Neural cell (in vitro differentiated cells): ENCODE results near the gene DSG3. TPM values are rescaled to one million over a fixed set of nuclear protein-coding genes. Genes with fewer than 3 reads are reported as not detected.

Experiments used
- H2AFZ ChIP-seq: fragments of 200-600, 300-800 bp; sonication (generic), shearing (Covaris generic); 2 replicates; pipeline ENCODE4 v1.6.0; 2014; ENCODE audit warnings: low read depth, mild to moderate bottlenecking, antibody characterized with exemption, low read length, moderate library complexity
- H3F3A ChIP-seq: fragments of 200-600 bp; shearing (Covaris generic); 2 replicates; pipeline ENCODE4 v1.6.1; 2016; ENCODE audit warnings: mild to moderate bottlenecking, moderate library complexity, mixed read lengths, antibody characterized with exemption, low read length; ENCODE audit not compliant: insufficient read depth, poor library complexity, severe bottlenecking
- H3K27ac ChIP-seq: fragments of 200-600, 300-800 bp; sonication (generic), shearing (Covaris generic); 2 replicates; pipeline ENCODE4 v1.5.1; 2014; ENCODE audit warnings: mild to moderate bottlenecking, low read length, moderate library complexity
- H3K27me3 ChIP-seq: fragments of 300-800, 200-600 bp; sonication (generic), shearing (Covaris generic); 2 replicates; pipeline ENCODE4 v1.6.0; 2014; ENCODE audit warnings: mild to moderate bottlenecking, low read depth, low read length, moderate library complexity; ENCODE audit not compliant: insufficient read depth
- H3K36me3 ChIP-seq: fragments of 300-800, 200-600 bp; sonication (generic), shearing (Covaris generic); 2 replicates; pipeline ENCODE4 v1.5.1; 2014; ENCODE audit warnings: mild to moderate bottlenecking, antibody characterized with exemption, low read length, moderate library complexity; ENCODE audit not compliant: insufficient read depth
- H3K4me2 ChIP-seq: fragments of 300-800, 200-600 bp; sonication (generic), shearing (Covaris generic); 2 replicates; pipeline ENCODE4 v1.6.0; 2014; ENCODE audit warnings: mild to moderate bottlenecking, low read length
- H3K4me3 ChIP-seq: fragments of 300-800, 200-600 bp; sonication (generic), shearing (Covaris generic); 2 replicates; pipeline ENCODE4 v1.5.1; 2014; ENCODE audit warnings: mild to moderate bottlenecking, low read length, moderate library complexity
- H3K79me2 ChIP-seq: fragments of 200-600 bp; shearing (Covaris generic); replicated peaks from 2 replicates; pipeline ENCODE4 v1.6.0; 2014; ENCODE audit warnings: mild to moderate bottlenecking, low read length, moderate library complexity; ENCODE audit not compliant: insufficient read depth
- H3K9ac ChIP-seq: fragments of 300-800, 200-600 bp; sonication (generic), shearing (Covaris generic); 2 replicates; pipeline ENCODE4 v1.6.1; 2016; ENCODE audit warnings: mild to moderate bottlenecking, low read length, mixed read lengths
- H3K9me2 ChIP-seq: fragments of 200-600 bp; shearing (Covaris generic); 2 replicates; pipeline ENCODE4 v1.6.1; 2016; ENCODE audit warnings: mild to moderate bottlenecking, low read length, mixed read lengths; ENCODE audit not compliant: insufficient read depth
- H3K9me3 ChIP-seq: fragments of 200-600, 300-800 bp; sonication (generic), shearing (Covaris generic); 2 replicates; pipeline ENCODE4 v1.6.1; 2016; ENCODE audit warnings: mild to moderate bottlenecking, mixed run types, low read length, moderate library complexity, mixed read lengths
- H4K20me1 ChIP-seq: fragments of 200-600 bp; shearing (Covaris generic); 2 replicates; pipeline ENCODE4 v1.6.1; 2016; ENCODE audit warnings: mild to moderate bottlenecking, mixed run types; ENCODE audit not compliant: insufficient read depth
- EP300 ChIP-seq: fragments of 450-650 bp; conservative IDR thresholded peaks from 2 replicates; pipeline ENCODE4 v1.6.1; 2014; ENCODE audit warnings: antibody characterized with exemption, mild to moderate bottlenecking, moderate library complexity; ENCODE audit not compliant: poor library complexity, severe bottlenecking
- EZH2 ChIP-seq: fragments of 200-600, 300-800 bp; shearing (Covaris generic), sonication (generic); IDR thresholded peaks from 2 replicates; pipeline ENCODE4 v1.6.1; 2014; ENCODE audit warnings: antibody characterized with exemption, low read length, borderline replicate concordance, mild to moderate bottlenecking; ENCODE audit not compliant: insufficient read depth, poor library complexity, severe bottlenecking
- POLR2AphosphoS5 ChIP-seq: IDR thresholded peaks from 2 replicates; pipeline ENCODE4 v1.6.1; 2012
- RAD21 ChIP-seq: fragments of 450-650 bp; conservative IDR thresholded peaks from 2 replicates; pipeline ENCODE4 v1.6.1; 2014; ENCODE audit warnings: antibody characterized with exemption, mild to moderate bottlenecking, moderate library complexity
- TAF1 ChIP-seq: IDR thresholded peaks from 2 replicates; pipeline ENCODE4 v1.6.1; 2012; ENCODE audit warnings: low read depth
- polyA plus RNA-seq: library from polyadenylated mRNA; depleted of rRNA; stranded (reverse); fragments of >200 nt; gene quantifications from 2 replicates; pipeline ENCODE4 v1.2.3, GENCODE V29; 2014
- TF ChIP-seq, protein P1 (sequence below): fragments of 450-650 bp; IDR thresholded peaks from 2 replicates; pipeline ENCODE4 v1.5.1; 2014; ENCODE audit warnings: antibody characterized with exemption, mild to moderate bottlenecking, moderate library complexity; ENCODE audit not compliant: poor library complexity, severe bottlenecking
- TF ChIP-seq, protein P2 (sequence below): IDR thresholded peaks from 2 replicates; pipeline ENCODE4 v1.6.1; 2012; ENCODE audit warnings: borderline replicate concordance

Gene DSG3
- polyA plus RNA-seq, 1 donor from 2014 or later, result not detected

GRCh38 chr18:31420524-31420923, 27.0 kb upstream of the DSG3 start:
- H3F3A ChIP-seq, result no peaks in the 10 kb centered on the region
- no peaks in the 10 kb centered on the region for H3K9me2 ChIP-seq
- H3K4me2 ChIP-seq, result no peak overlapping the region
- TF ChIP-seq POLR2AphosphoS5 (no peak), EZH2 (no peak), TAF1 (no peak)
- TF ChIP-seq, protein P1, sequence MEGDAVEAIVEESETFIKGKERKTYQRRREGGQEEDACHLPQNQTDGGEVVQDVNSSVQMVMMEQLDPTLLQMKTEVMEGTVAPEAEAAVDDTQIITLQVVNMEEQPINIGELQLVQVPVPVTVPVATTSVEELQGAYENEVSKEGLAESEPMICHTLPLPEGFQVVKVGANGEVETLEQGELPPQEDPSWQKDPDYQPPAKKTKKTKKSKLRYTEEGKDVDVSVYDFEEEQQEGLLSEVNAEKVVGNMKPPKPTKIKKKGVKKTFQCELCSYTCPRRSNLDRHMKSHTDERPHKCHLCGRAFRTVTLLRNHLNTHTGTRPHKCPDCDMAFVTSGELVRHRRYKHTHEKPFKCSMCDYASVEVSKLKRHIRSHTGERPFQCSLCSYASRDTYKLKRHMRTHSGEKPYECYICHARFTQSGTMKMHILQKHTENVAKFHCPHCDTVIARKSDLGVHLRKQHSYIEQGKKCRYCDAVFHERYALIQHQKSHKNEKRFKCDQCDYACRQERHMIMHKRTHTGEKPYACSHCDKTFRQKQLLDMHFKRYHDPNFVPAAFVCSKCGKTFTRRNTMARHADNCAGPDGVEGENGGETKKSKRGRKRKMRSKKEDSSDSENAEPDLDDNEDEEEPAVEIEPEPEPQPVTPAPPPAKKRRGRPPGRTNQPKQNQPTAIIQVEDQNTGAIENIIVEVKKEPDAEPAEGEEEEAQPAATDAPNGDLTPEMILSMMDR, result no peak
- H3K27ac ChIP-seq, result no peak overlapping the region
- H3K36me3 ChIP-seq, result no peaks in the 10 kb centered on the region
- H3K79me2 ChIP-seq, result no peaks in the 10 kb centered on the region
- no peak overlapping the region for H3K9ac ChIP-seq
- no peaks in the 10 kb centered on the region for H3K9me3 ChIP-seq
- H2AFZ ChIP-seq, result no peak overlapping the region
- no peaks in the 10 kb centered on the region for H3K27me3 ChIP-seq
- H3K4me3 ChIP-seq, result no peak overlapping the region
- no peaks in the 10 kb centered on the region for H4K20me1 ChIP-seq

GRCh38 chr18:31424383-31424988, 23.1 kb upstream of the DSG3 start:
- no peaks in the 10 kb centered on the region for H3K36me3 ChIP-seq
- no peaks in the 10 kb centered on the region for H3F3A ChIP-seq
- no peaks in the 10 kb centered on the region for H3K9me3 ChIP-seq
- no peak overlapping the region for H3K4me2 ChIP-seq
- no peaks in the 10 kb centered on the region for H3K9me2 ChIP-seq
- no peak overlapping the region for H3K27ac ChIP-seq
- no peaks in the 10 kb centered on the region for H3K79me2 ChIP-seq
- TF ChIP-seq, protein P1, result peak; percentile 31
- no peak for TF ChIP-seq EZH2
- H3K9ac ChIP-seq, result no peak overlapping the region
- no peaks in the 10 kb centered on the region for H4K20me1 ChIP-seq
- no peak overlapping the region for H3K4me3 ChIP-seq
- H2AFZ ChIP-seq, result no peak overlapping the region
- no peaks in the 10 kb centered on the region for H3K27me3 ChIP-seq

- Histone ChIP-seq H3K9me3 (no peaks in the 10 kb centered on the region), H3K27ac (no peak overlapping the region), H3K79me2 (no peaks in the 10 kb centered on the region), H4K20me1 (no peaks in the 10 kb centered on the region), H3K36me3 (no peaks in the 10 kb centered on the region), H3K27me3 (no peaks in the 10 kb centered on the region), H3F3A (no peaks in the 10 kb centered on the region), H3K9me2 (no peaks in the 10 kb centered on the region), H2AFZ (no peak overlapping the region), H3K4me2 (no peak overlapping the region), H3K9ac (no peak overlapping the region), H3K4me3 (no peak overlapping the region)
- TF ChIP-seq POLR2AphosphoS5, result no peak
- TF ChIP-seq, protein P2, sequence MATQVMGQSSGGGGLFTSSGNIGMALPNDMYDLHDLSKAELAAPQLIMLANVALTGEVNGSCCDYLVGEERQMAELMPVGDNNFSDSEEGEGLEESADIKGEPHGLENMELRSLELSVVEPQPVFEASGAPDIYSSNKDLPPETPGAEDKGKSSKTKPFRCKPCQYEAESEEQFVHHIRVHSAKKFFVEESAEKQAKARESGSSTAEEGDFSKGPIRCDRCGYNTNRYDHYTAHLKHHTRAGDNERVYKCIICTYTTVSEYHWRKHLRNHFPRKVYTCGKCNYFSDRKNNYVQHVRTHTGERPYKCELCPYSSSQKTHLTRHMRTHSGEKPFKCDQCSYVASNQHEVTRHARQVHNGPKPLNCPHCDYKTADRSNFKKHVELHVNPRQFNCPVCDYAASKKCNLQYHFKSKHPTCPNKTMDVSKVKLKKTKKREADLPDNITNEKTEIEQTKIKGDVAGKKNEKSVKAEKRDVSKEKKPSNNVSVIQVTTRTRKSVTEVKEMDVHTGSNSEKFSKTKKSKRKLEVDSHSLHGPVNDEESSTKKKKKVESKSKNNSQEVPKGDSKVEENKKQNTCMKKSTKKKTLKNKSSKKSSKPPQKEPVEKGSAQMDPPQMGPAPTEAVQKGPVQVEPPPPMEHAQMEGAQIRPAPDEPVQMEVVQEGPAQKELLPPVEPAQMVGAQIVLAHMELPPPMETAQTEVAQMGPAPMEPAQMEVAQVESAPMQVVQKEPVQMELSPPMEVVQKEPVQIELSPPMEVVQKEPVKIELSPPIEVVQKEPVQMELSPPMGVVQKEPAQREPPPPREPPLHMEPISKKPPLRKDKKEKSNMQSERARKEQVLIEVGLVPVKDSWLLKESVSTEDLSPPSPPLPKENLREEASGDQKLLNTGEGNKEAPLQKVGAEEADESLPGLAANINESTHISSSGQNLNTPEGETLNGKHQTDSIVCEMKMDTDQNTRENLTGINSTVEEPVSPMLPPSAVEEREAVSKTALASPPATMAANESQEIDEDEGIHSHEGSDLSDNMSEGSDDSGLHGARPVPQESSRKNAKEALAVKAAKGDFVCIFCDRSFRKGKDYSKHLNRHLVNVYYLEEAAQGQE, result no peak
- no peak for TF ChIP-seq RAD21
- TF ChIP-seq EZH2, result no peak
- TF ChIP-seq EP300, result no peak
- no peak for TF ChIP-seq TAF1
Measured at GRCh38 chr18:31426021-31426420, 21.5 kb upstream of the DSG3 start.
